D721Med (cell line): ENCODE results near the gene PIK3R1.

ENCODE experiments used
- DNase-seq: peaks from one replicate; pipeline ENCODE4 v3.0.0; 2011; ENCODE audit warnings: low spot score; ENCODE audit not compliant: insufficient read length
- FAIRE-seq: peaks from 2 replicates; lab custom pipeline; 2011; peaks lifted over from hg19 to GRCh38; lab: Jason Lieb, UNC
- CTCF ChIP-seq: IDR thresholded peaks from 2 replicates; pipeline ENCODE4 v1.5.1; 2012; ENCODE audit warnings: mild to moderate bottlenecking, control low read depth; ENCODE audit not compliant: insufficient read depth; ENCODE audit errors: missing control alignments

PIK3R1 gene

GRCh38 chr5:68305223-68305870 lies 89.8 kb downstream of the PIK3R1 start:
- no peak for TF ChIP-seq CTCF
- DNase-seq (no peak), FAIRE-seq (no peak)

GRCh38 chr5:68306361-68307014 lies 90.9 kb downstream of the PIK3R1 start:
- no peak for TF ChIP-seq CTCF
- DNase-seq: no peak
- FAIRE-seq: no peak

- no peak for TF ChIP-seq CTCF
- DNase-seq: no peak
- no peak for FAIRE-seq
These were observed 97.8 kb downstream of the PIK3R1 start for GRCh38 chr5:68313336-68313735.

- DNase-seq (no peak), FAIRE-seq (no peak)
- no peak for TF ChIP-seq CTCF
These were observed 98.9 kb downstream of the PIK3R1 start for GRCh38 chr5:68314465-68314864.

GRCh38 chr5:68315679-68316271 lies 100.2 kb downstream of the PIK3R1 start:
- no peak for DNase-seq
- no peak for TF ChIP-seq CTCF
- no peak for FAIRE-seq

GRCh38 chr5:68316469-68316868 lies 100.9 kb downstream of the PIK3R1 start:
- DNase-seq (no peak), FAIRE-seq (no peak)
- TF ChIP-seq CTCF: no peak

- DNase-seq (no peak), FAIRE-seq (no peak)
- TF ChIP-seq CTCF: no peak
These were observed 102.1 kb downstream of the PIK3R1 start for GRCh38 chr5:68317646-68318045.
